Activated naive CD4-positive, alpha-beta T cell treated with anti-CD3 and anti-CD28 coated beads, Interleukin-2, amount 50 U/mL, for 24 hours (primary cell): ENCODE measurements around the gene CNTNAP2.

Source experiments
- H3K27ac Mint-ChIP-seq: one replicate; pipeline ENCODE4 v1.8.0; 2021; ENCODE audit warnings: mild to moderate bottlenecking, mixed read lengths
- H3K27me3 Mint-ChIP-seq: one replicate; pipeline ENCODE4 v1.8.0; 2021; ENCODE audit warnings: mixed read lengths
- H3K36me3 Mint-ChIP-seq: one replicate; pipeline ENCODE4 v1.8.0; 2021; ENCODE audit warnings: mixed read lengths
- H3K4me1 Mint-ChIP-seq: one replicate; pipeline ENCODE4 v1.8.0; 2021; ENCODE audit warnings: mixed read lengths
- H3K4me3 Mint-ChIP-seq: one replicate; pipeline ENCODE4 v1.8.0; 2021; ENCODE audit warnings: mild to moderate bottlenecking, mixed read lengths
- H3K9me3 Mint-ChIP-seq: one replicate; pipeline ENCODE4 v1.8.0; 2021; ENCODE audit warnings: mixed read lengths

CNTNAP2 gene

GRCh38 chr7:147300293-147300692 is 1183.7 kb downstream of the CNTNAP2 start:
- Mint-ChIP-seq H3K4me1 (no peaks in the 10 kb centered on the region), H3K27ac (no peak overlapping the region), H3K9me3 (peaks cover 7% of the 10 kb centered on the region), H3K27me3 (no peaks in the 10 kb centered on the region), H3K36me3 (no peaks in the 10 kb centered on the region), H3K4me3 (no peak overlapping the region)

GRCh38 chr7:147304376-147304775 is 1187.8 kb downstream of the CNTNAP2 start:
- H3K27me3 Mint-ChIP-seq, result no peaks in the 10 kb centered on the region
- H3K4me1 Mint-ChIP-seq, result no peaks in the 10 kb centered on the region
- H3K9me3 Mint-ChIP-seq, result peaks cover 7% of the 10 kb centered on the region
- no peak overlapping the region for H3K4me3 Mint-ChIP-seq
- no peaks in the 10 kb centered on the region for H3K36me3 Mint-ChIP-seq
- no peak overlapping the region for H3K27ac Mint-ChIP-seq

GRCh38 chr7:147305827-147306226 is 1189.2 kb downstream of the CNTNAP2 start:
- Mint-ChIP-seq H3K4me3 (no peak overlapping the region), H3K27ac (no peak overlapping the region), H3K36me3 (no peaks in the 10 kb centered on the region), H3K9me3 (peaks cover 7% of the 10 kb centered on the region), H3K27me3 (no peaks in the 10 kb centered on the region), H3K4me1 (no peaks in the 10 kb centered on the region)

- Mint-ChIP-seq H3K9me3 (peaks cover 7% of the 10 kb centered on the region), H3K27ac (no peak overlapping the region), H3K36me3 (no peaks in the 10 kb centered on the region), H3K4me1 (no peaks in the 10 kb centered on the region), H3K4me3 (no peak overlapping the region), H3K27me3 (no peaks in the 10 kb centered on the region)
Observed at GRCh38 chr7:147308539-147308938, 1191.9 kb downstream of the CNTNAP2 start.

- Mint-ChIP-seq H3K9me3 (peaks cover 15% of the 10 kb centered on the region), H3K4me3 (no peak overlapping the region), H3K4me1 (no peaks in the 10 kb centered on the region), H3K27ac (no peak overlapping the region), H3K36me3 (no peaks in the 10 kb centered on the region), H3K27me3 (no peaks in the 10 kb centered on the region)
Observed at GRCh38 chr7:147311336-147311735, 1194.7 kb downstream of the CNTNAP2 start.

GRCh38 chr7:147321504-147321903 is 1204.9 kb downstream of the CNTNAP2 start:
- no peak overlapping the region for H3K4me3 Mint-ChIP-seq
- H3K9me3 Mint-ChIP-seq, result peaks cover 10% of the 10 kb centered on the region
- H3K27ac Mint-ChIP-seq, result no peak overlapping the region
- H3K36me3 Mint-ChIP-seq, result no peaks in the 10 kb centered on the region
- no peaks in the 10 kb centered on the region for H3K27me3 Mint-ChIP-seq
- no peaks in the 10 kb centered on the region for H3K4me1 Mint-ChIP-seq

GRCh38 chr7:147332988-147333387 is 1216.4 kb downstream of the CNTNAP2 start:
- H3K36me3 Mint-ChIP-seq, result no peaks in the 10 kb centered on the region
- H3K9me3 Mint-ChIP-seq, result peaks cover 17% of the 10 kb centered on the region
- no peak overlapping the region for H3K4me3 Mint-ChIP-seq
- H3K4me1 Mint-ChIP-seq, result no peaks in the 10 kb centered on the region
- H3K27me3 Mint-ChIP-seq, result no peaks in the 10 kb centered on the region
- no peak overlapping the region for H3K27ac Mint-ChIP-seq

GRCh38 chr7:147363101-147363500 is 1246.5 kb downstream of the CNTNAP2 start:
- H3K4me3 Mint-ChIP-seq, result no peak overlapping the region
- no peaks in the 10 kb centered on the region for H3K4me1 Mint-ChIP-seq
- H3K27me3 Mint-ChIP-seq, result no peaks in the 10 kb centered on the region
- H3K36me3 Mint-ChIP-seq, result no peaks in the 10 kb centered on the region
- H3K27ac Mint-ChIP-seq, result no peak overlapping the region
- peaks cover 6% of the 10 kb centered on the region for H3K9me3 Mint-ChIP-seq

GRCh38 chr7:147376192-147376591 is 1259.6 kb downstream of the CNTNAP2 start:
- no peaks in the 10 kb centered on the region for H3K4me1 Mint-ChIP-seq
- H3K36me3 Mint-ChIP-seq, result no peaks in the 10 kb centered on the region
- H3K9me3 Mint-ChIP-seq, result no peaks in the 10 kb centered on the region
- no peaks in the 10 kb centered on the region for H3K27me3 Mint-ChIP-seq
- no peak overlapping the region for H3K4me3 Mint-ChIP-seq
- no peak overlapping the region for H3K27ac Mint-ChIP-seq

- H3K9me3 Mint-ChIP-seq, result no peaks in the 10 kb centered on the region
- no peaks in the 10 kb centered on the region for H3K27me3 Mint-ChIP-seq
- no peak overlapping the region for H3K27ac Mint-ChIP-seq
- H3K36me3 Mint-ChIP-seq, result no peaks in the 10 kb centered on the region
- H3K4me3 Mint-ChIP-seq, result no peak overlapping the region
- no peaks in the 10 kb centered on the region for H3K4me1 Mint-ChIP-seq
Observed at GRCh38 chr7:147380926-147381325, 1264.3 kb downstream of the CNTNAP2 start.

- Mint-ChIP-seq H3K9me3 (peaks cover 21% of the 10 kb centered on the region), H3K4me1 (no peaks in the 10 kb centered on the region), H3K27me3 (no peaks in the 10 kb centered on the region), H3K36me3 (no peaks in the 10 kb centered on the region), H3K4me3 (no peak overlapping the region), H3K27ac (no peak overlapping the region)
Observed at GRCh38 chr7:147394329-147394728, 1277.7 kb downstream of the CNTNAP2 start.

GRCh38 chr7:147400221-147400689 is 1283.7 kb downstream of the CNTNAP2 start:
- H3K27me3 Mint-ChIP-seq, result no peaks in the 10 kb centered on the region
- no peak overlapping the region for H3K27ac Mint-ChIP-seq
- no peaks in the 10 kb centered on the region for H3K36me3 Mint-ChIP-seq
- H3K4me1 Mint-ChIP-seq, result no peaks in the 10 kb centered on the region
- H3K9me3 Mint-ChIP-seq, result peaks cover 9% of the 10 kb centered on the region
- no peak overlapping the region for H3K4me3 Mint-ChIP-seq

GRCh38 chr7:147400925-147401324 is 1284.3 kb downstream of the CNTNAP2 start:
- Mint-ChIP-seq H3K4me1 (no peaks in the 10 kb centered on the region), H3K27me3 (no peaks in the 10 kb centered on the region), H3K36me3 (no peaks in the 10 kb centered on the region), H3K9me3 (peaks cover 9% of the 10 kb centered on the region), H3K27ac (no peak overlapping the region), H3K4me3 (no peak overlapping the region)

- H3K36me3 Mint-ChIP-seq, result no peaks in the 10 kb centered on the region
- H3K9me3 Mint-ChIP-seq, result no peaks in the 10 kb centered on the region
- H3K4me1 Mint-ChIP-seq, result no peaks in the 10 kb centered on the region
- no peaks in the 10 kb centered on the region for H3K27me3 Mint-ChIP-seq
- no peak overlapping the region for H3K27ac Mint-ChIP-seq
- no peak overlapping the region for H3K4me3 Mint-ChIP-seq
Observed at GRCh38 chr7:147405621-147406020, 1289.0 kb downstream of the CNTNAP2 start.

GRCh38 chr7:147406521-147407135 is 1290.0 kb downstream of the CNTNAP2 start:
- no peaks in the 10 kb centered on the region for H3K9me3 Mint-ChIP-seq
- no peaks in the 10 kb centered on the region for H3K4me1 Mint-ChIP-seq
- H3K27me3 Mint-ChIP-seq, result no peaks in the 10 kb centered on the region
- no peak overlapping the region for H3K4me3 Mint-ChIP-seq
- H3K27ac Mint-ChIP-seq, result no peak overlapping the region
- H3K36me3 Mint-ChIP-seq, result no peaks in the 10 kb centered on the region

- no peak overlapping the region for H3K27ac Mint-ChIP-seq
- H3K4me1 Mint-ChIP-seq, result no peaks in the 10 kb centered on the region
- no peaks in the 10 kb centered on the region for H3K36me3 Mint-ChIP-seq
- H3K9me3 Mint-ChIP-seq, result no peaks in the 10 kb centered on the region
- no peaks in the 10 kb centered on the region for H3K27me3 Mint-ChIP-seq
- no peak overlapping the region for H3K4me3 Mint-ChIP-seq
Observed at GRCh38 chr7:147411096-147411495, 1294.5 kb downstream of the CNTNAP2 start.

- Mint-ChIP-seq H3K27ac (no peak overlapping the region), H3K4me3 (no peak overlapping the region), H3K27me3 (no peaks in the 10 kb centered on the region), H3K36me3 (no peaks in the 10 kb centered on the region), H3K9me3 (no peaks in the 10 kb centered on the region), H3K4me1 (no peaks in the 10 kb centered on the region)
Observed at GRCh38 chr7:147412109-147412508, 1295.5 kb downstream of the CNTNAP2 start.
